ENCODE data around the gene DOK3. TPM values are rescaled to one million over a fixed set of nuclear protein-coding genes. Genes with fewer than 3 reads are reported as not detected.

The DOK3 gene
- total RNA-seq, 1 experiment from 2014 or later: 2.2 TPM

DNA sequence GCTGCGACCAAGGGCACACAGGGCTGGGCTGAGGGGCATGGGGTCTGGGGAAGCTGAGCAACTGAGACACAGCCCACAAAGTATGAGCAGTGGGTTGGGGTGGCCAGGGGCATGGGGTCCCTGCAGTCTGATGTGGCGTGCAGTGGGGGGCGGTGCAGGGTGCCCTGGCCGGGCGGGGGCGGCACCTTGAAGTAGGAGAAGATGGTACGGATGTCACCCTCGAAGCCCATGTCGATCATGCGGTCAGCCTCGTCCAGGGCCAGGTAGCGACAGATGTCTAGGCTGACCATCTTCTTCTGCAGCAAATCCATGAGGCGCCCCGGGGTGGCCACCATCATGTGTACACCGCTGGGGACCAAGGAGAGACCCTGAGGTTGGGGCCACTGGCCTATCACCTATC is 3.9 kb upstream of the DOK3 start:
- DNase-seq (ENCODE audit: low read depth): no peak

DNA sequence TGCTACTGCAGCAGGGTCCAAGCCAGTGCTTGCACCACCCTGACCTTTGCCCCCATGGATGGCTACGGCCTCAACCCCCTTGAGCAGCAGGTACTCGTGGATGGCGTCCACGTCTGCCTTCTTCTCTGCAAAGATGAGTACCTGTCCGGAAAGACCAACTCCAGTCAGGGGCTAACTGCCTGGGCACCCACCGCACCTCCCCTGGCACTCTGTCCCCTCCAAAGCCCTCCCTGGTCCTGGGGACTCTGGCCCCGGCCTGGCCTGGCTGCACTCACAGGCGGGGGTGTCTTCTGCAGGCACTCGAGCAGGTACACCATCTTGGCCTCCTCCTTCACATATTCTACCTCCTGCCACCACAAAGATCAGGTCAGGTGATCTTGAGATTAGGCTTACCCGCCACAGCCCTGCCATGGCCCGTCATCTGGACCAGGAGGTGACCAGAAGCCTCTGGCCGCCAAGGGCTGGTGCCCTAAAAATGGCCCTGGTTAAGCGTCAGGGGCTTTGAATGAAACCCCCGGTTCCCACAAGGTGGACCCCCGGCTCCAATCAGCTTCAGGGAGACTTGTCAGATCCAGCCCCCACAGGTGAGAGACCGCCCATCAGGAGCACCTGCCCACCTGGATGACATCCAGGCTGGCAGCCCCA is 3.2 kb upstream of the DOK3 start:
- DNase-seq (ENCODE audit: low read depth): no peak

GRCh38 chr5:177511796-177512675 is 2.4 kb upstream of the DOK3 start:
- DNase-seq (ENCODE audit: low read depth): no peak

- DNase-seq (ENCODE audit: low read depth): no peak
These were observed 1.6 kb upstream of the DOK3 start for GRCh38 chr5:177511181-177511580.

GRCh38 chr5:177510567-177511053 is 984 bp upstream of the DOK3 start:
- no peak for DNase-seq (ENCODE audit: low read depth)

DNA sequence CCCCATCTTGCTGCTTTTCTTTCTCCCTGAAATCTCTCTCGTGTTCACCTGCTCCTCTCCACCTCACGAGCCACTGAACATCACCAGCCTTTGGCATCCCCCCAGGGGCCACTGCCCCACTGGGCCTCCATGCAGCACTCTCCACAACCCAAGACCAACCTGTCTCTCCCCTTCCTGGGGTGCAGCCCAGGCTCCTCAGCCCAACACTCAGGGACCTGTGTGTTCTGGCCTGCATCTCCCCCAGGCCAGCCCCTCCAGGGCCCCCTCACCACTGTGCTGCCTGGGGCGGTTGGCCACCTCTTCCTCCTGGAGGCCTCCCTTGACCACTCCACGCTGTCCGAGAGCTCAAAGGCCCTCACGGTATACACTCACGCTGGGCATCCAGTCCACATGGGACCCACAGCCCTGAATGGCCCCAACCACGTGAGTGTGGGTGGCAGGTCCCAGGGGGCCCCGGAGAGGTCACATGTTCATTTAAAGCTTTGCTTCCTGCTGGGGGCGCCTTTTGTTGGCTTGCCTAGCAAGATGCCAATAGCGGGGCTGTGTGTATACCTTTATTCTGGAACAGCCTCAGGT is 453 bp upstream of the DOK3 start:
- DNase-seq (ENCODE audit: low read depth): no peak

DNA sequence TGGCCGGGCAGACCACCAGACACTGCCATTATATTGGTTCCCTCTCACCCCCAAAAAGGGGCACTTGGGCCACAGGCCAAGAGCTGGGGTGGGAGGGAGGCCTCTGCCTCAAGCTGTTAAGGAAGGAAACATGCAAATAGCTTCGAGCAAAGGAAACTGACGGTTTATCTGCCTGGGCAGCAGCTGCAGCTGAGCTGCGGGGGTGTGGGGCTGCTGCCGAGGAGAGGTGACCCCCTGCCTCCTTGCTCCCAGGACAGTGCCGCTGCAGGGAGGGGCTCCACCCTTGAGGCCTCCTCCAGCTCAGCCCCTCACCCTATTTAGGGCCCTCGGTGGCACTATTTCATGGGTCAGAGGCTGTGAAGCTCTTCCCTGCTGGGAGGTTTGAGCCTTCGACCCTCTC is 789 bp downstream of the DOK3 start:
- DNase-seq (ENCODE audit: low read depth): no peak

GRCh38 chr5:177508221-177508611 is 1.4 kb downstream of the DOK3 start:
- no peak for DNase-seq (ENCODE audit: low read depth)

DNA sequence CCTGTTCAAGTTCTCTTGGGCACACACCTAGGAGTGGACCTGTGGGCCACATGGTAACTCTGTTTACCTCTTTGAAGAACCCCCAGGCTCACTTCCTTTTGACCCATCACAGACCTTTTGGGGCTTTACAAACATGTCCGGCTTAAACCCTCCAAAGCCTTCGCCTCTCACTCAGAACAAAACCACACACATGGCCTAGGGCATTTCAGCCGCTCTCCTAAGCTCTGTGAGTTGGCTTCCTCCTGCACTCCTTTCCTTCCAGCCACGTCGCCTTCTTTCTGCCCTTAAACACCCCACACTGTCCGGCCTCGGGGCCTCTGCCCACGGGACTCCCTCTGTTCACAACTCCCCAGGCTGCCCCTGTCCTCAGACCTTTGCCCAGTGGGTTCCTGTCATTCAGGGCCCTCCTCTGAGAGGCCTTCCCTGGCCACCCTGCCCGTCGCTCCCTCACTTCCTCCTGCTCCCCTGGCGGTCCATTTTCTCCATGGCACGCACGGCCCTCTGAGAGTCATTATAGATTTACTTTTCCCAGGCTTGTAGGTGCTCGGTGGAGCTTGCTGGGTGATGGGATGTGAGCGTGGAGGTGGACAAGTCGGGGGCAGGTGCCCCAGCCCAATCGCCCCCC is 1.9 kb downstream of the DOK3 start:
- peak; percentile 53 for DNase-seq (ENCODE audit: low read depth)

DNA sequence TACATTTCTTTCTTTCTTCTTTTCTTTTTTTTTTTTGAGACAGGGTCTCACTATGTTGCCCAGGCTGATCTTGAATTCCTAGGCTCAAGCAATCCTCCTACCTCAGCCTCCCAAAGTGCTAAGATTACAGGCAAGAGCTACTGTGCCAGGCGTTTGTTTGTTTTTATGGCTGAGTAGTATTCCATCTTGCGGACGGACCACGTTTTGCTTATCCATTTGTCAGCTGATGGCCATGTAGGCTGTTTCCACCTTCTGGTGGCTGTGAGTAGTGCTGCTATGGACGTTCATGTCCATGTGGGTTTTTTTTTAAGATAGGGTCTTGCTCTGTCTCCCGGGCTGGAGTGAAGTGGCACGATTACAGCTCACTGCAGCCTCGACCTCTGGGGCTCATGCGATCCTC is 2.5 kb downstream of the DOK3 start:
- peak; percentile 22 for DNase-seq (ENCODE audit: low read depth)

DNA sequence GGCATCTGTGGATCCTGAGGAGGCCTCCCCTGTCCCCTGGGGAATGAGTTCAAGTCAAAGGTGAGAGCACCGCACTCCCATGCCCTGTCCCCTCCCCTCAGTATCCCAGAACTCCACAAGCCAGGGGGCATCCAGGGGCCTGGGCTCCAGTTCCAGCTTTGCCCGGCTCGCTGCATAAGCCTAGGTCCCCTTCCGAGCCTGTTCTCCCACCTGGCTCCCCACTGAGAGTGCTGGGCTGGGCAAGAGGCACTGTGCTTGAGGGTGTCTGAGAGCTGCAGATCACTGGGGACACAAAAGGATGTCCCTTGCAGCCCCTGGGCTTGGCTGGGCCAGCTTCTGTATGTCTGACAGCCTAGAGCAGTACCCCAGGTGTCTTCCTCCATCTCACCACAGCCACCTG is 4.6 kb downstream of the DOK3 start:
- no peak for DNase-seq (ENCODE audit: low read depth)

GRCh38 chr5:177504086-177505056 is 5.3 kb downstream of the DOK3 start:
- DNase-seq (ENCODE audit: low read depth): no peak

DNA sequence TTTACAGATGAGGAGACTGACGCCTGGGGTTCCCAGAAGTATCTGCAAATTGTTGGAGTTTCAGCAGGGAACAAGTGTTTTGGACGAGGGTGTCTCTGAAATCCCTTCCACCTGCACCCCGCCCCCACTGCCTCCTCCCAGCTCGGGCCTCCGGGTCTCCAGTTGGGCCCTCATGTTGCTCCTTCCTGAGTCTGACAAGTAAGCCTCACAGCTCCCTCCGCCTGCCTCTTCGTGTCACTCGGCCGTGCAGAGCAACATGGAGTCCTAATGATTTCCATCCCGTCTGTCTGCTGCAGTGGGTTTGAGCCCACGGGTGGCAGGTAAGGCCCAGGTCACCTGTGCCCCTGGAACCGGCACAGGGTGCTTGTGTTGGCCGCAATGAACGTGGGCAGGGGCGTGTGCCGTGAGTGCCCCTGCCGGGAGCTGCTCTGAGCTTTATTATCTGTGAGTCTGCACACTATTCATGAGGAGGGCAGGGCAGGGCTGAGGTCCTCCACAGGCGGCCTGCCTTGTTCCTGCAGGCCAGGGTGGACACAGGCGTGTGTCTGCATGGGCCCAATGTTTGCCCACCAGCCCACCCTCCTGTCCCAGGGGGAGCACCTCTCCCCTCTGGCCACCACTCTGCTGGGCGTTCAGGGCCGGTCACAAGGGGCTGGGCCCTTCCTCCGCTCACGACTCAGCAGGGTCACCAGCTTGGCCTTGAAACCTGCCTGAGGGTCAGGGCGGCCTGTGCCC is 6.1 kb downstream of the DOK3 start:
- no peak for DNase-seq (ENCODE audit: low read depth)

DNA sequence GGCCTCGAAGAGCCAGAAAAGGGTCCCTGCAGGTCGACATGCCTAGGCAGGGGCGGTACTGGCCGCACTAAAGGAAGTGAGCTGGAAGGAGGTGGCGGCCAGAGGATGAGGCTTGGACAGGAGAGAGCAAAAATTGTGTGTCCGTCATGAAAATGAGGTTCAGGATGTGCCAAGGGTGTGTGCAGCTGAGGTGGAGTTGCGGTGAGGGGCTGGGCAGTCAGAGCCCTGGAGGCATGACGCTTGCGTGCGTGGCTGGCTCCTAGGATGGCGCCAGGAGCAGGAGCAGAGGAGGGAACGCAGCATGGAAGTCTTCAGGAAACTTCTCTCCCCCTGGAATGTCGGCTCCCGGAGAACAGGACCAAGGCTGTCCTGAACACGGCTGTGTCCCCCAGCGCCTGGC is 6.7 kb downstream of the DOK3 start:
- DNase-seq (ENCODE audit: low read depth): no peak

DNA sequence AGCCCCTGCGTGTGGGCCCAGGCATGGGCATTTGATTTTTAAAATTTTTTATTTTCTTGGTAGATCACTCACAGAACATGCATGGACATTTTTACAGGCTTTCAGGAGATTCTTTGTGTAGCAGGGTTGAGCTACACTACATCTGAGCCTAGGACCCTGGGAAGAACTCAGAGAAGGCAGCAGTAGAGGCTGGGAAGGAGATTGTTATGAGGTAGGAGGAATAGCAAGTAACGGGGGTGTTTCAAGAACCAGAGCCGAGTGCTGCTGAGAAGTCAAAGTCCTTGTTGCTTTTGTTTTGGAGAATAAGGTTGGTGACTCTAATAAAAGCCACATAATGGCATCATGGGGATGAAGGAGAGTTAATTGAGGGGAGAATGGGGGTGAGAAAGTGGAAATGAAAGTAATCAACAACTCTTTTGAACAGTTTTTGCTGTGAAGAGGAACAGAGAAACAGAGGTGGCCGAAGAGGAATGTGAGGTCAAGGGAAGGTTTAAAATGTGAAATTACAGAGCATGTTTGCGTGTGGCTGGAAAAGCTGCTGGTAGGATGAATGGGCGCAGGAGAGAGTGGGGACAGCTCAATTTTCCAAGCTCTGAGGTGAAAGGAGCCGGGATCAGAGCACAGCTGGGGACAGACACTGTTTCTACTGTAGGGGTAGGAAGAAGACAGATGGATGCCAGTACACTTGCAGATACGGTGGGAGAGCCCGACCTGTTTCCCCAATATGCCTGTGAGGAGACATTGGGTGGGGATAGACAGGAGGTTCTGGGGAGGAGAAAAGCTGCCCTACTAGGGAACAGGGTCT is 7.5 kb downstream of the DOK3 start:
- no peak for DNase-seq (ENCODE audit: low read depth)

GRCh38 chr5:177500685-177501522 is 8.7 kb downstream of the DOK3 start:
- DNase-seq (ENCODE audit: low read depth): peak; percentile 74

GRCh38 chr5:177499842-177500241 is 9.8 kb downstream of the DOK3 start:
- DNase-seq (ENCODE audit: low read depth): no peak

DNA sequence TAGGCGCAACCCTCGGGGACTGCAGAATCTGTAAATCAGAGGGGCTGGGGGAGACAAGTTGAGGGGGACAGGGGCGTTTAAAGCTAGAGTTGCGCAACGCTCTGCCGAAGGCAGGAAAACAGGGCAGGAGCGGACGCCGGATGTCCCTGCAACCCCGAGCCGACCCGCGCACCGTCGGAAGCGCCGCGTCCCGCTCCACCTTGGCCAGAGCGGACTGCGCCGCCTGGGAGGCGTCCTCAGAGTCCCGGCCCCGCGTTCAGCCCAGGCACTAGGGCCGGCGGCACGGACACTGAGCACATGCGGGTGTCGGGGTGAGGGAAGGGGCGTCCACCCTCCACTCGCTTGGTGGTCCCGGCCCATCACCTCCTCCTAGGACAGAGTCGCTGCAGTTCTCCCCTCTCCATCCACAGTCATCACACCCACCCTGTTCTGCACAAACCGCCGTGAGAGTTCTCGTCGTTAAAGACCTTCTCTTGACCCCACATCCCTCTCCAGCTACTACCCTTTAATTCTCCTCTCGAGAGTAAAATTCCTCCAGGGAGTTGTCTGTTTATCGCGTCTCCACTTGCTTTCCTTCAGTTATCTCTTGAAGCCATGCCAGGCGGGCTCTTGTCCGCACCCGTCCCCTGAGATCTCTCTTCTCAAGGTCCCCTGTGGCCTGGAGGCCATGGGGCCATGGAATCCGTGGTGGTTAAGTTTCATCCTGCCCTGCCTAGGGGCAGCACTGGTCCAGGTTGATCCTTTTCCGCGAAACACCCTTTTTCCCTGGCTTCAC is 11.4 kb downstream of the DOK3 start:
- peak; percentile 20 for DNase-seq (ENCODE audit: low read depth)

Measured in M059J (cell line).